SW 1271 (cell line): ENCODE data around the gene BCR.
A peak's percentile ranks its signal among the peaks of the same experiment; 100 is the strongest.

ENCODE experiments used
- DNase-seq, 2 experiments: peaks; one replicate each; lab custom pipeline; 2025; lab: John Stamatoyannopoulos, UW

Gene BCR

DNA sequence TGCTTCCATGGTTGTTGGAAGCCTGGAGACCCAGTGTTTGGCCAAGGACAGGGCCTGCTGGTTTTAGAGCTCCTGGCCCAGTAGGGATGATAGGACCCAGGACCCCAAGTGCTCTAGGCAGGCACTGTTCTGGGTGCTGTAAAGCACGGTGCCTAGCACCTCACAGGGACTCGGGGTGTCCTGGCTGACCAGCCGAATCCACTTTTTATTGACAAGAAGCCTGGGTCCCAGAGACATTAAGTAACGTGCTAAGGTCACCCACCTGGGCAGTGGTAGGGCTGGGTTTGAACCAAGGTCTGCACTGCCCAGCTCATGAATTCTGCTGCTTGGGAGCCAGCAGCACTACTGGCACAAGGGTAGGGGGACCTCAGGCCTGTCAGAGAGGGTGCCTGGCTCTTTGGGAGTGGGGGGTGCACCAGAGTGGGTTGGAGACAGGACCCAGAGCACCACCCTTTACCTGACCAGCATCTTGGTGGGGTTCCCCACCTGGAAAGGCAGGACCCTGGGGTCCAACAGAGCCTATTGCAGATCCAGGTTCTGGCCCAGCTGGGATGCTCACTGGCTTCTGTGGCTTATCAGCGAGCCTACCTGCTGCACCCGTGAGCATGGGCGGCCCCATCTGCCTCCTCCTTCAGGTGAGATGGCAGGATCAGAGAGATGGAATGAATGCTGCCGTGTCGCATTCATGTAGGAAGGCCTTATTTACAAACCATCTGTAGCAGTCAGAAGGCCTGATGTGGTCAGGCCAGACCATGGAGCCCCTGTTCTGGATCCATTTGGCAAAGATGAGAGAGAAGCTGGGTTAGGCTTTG, 52.0 kb downstream of the BCR start:
- DNase-seq = no peak

DNA sequence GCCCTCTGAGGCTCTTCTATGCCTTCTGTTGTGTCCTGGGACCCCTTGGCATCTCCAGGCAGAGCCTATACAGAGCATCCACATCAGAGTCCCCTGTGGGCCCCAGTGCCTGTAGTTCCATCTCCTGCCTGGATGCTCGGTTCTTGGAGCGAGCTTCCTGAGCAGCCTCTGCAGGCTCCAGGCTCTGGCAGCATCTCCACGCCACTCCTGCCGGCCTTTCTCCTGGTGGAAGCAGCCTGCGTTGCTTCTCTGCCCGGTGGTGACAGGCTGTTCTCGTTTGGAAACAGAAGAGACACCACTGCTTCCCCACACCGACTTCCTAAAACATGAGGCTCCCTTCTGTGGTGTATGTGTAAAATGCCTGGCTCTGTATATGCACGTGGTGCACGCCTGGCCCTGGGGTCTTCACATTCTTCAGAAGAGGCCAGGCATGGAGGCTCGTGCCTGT, 52.8 kb downstream of the BCR start:
- no peak for DNase-seq

DNA sequence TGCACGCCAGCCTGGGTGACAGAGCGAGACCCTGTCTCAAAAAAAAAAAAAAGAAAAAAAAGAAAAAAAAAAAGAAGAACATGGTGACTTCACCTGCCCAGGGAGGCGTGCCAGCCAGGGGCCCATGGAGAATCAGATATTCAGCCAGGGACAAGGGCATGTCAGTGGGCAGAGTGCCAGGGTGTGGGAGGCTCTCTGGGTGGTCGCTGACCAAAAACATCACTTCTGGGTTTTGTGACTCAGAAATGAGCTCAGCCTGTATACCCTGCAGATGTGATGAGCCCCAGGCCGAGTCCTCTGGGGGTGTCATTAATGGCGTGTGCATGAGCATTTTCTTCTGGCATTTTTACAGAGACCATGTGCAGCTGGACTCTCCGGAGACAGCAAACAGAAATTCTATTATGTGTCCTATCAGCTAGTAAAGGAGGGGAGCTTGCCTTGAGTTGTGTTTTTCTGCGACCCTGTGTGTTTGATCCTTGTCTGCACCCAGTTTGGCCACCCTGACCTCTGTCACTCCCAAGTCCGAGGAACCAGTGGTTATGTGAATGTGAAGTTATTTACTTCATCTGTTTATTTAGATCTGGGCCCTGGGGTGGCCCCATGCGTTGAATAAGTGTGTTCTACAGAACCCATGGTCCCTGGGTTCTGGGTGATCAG, 53.6 kb downstream of the BCR start:
- no peak for DNase-seq

DNA sequence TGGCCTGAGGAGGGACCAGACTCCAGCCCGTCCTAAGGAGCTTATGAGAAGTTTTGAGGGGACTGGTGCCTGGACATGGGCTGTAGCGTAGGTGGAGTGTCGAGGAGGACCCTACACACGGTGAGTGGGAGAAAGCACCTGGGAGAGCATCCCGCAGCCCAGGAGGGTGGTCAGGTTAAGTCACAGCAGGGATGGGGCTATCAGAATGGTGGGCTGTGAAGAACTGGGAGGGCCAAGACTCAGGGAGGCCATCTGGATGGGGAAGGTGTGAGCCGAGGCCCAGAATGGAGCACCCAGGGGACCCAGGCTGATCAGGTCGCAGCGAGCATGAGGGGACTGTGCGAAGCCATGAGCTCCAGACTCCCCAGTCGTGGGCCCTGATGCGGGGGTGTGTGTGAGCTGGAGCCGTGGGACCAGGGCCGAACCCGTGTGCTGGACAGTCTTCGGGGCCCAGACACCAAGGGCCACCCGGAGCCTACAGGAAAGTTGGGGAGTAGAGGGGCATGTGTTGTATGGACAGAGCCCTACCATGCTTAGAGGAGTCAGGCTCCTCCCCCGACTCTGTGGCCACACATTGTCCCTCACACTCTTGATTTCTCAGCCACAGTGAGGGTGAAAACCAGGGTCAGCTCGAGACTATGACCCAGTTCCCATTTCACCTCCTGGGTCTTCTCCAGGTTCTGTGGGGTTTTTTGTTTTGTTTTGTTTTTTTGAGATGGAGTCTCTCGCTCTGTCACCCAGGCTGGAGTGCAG, 54.3 kb downstream of the BCR start:
- no peak for DNase-seq

DNA sequence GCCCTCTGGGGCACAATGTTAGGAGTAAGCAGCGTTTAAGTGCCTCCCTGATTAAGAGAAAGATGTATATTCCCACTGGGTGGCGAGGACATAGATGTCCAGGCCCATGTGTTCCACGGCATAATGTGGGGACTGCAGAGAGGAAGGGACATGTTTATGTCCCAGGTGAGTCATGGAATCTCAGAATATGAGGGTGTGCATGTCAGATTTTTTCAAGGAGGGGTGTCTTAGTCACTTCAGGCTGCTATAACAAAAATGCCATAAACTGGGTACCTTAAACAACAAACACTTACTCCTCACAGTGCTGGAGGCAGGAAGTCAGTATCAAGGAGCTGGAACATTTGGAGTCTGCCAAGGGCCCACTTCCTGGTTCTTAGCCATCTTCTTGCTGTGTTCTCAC, 55.1 kb downstream of the BCR start:
- no peak for DNase-seq

DNA sequence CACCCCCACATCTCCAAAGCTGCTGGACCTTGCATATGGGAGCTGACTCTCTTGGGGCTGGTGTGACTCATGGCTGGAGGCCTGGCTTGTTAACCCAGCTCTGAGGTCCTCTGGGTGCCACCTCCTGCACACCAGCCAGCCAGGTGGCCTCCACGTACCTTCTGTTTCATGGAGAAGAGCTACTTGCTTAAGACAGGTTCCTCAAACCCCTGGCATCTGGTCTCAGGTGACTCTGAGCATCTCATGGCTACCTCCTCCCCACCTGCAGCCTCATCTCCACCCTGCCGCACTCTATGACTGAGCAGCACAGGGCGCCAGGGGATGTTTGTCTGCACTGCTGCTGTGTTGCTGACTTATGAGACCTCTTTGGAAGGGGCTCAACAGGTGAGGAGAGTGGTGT, 55.7 kb downstream of the BCR start:
- DNase-seq = no peak

DNA sequence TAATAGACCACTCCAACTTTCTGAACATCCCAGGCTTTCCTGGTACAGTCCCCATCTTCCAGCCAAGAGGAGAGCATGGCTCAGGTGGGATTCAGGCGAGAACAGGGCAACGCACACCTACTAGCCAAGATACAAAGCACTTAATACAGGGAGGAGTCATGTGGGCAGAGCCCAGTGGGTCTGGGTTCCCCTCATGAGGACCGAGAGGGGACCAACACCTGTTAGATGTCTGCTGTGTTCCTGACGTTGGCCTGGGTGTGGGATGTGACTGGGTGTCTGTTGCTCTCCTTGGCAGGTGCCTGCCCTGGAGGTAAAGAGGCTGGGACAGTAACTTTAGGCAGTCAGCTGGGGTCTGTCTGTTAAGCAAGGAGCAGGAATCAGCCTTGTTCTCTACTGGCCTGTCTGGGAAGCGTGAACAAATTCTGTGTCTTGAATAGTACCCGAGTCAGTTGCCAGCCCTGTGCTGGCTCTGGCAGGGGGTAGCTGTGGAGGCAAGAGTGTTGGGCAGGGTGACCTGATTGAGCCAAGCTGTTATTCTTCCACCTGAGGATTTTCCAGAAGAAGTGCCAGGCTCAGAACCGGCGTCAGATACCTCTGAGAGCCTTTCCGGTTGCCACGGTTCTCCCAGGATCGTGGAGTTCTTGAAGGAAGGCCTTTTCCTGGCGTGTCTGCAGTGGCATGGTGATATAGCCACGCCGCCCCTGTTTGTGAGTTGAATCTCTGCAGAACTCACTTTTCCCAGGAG, 56.3 kb downstream of the BCR start:
- no peak for DNase-seq

DNA sequence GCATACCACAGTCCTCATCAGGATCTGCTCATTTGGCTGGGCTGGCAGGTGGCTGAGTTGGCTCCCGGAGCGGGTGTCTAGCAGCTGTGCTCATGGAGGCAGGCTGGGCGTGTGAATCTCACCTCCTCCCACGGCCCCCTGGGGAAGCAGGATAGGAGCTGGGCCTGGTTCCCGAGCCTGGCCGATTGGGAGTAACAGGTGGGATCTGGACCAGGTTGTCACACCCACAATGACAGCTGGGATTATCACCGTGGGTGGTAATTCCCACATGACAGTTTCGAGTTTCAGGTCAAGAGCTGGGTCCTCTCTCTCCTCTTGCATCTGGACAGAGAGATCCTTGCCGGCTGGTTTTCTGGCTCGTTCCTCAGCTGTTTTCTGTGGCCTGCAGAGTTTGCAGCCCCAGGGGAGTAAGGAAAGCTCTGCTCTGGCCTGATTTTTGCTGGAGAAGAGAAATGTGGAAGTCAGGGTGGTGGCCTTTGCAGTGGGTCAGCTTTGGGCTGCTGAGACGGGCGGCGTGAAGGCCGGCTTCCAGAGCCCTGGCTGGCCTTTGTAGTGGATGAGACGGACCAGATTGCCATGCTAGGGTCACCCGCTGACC, 57.0 kb downstream of the BCR start:
- DNase-seq = no peak

DNA sequence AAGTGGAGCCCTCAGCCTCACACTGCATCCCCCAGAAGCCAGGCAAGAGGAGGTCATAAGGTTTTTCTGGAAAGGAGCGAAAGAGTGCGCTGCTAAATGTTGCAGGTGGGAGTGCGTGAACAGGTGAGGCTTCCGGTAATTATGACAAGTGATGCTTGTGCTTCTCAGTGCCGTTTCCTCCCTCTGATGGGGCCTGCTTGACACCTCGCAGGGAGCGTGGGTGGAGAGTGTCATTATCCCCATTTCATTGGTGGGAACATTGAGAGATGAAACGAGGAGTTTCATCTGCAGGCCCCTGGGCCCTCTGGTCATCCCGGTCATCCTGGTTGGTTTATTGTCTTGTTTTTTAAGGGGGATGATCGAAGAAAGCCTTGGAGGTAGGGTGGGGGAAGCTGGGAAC, 57.5 kb downstream of the BCR start:
- DNase-seq = no peak

DNA sequence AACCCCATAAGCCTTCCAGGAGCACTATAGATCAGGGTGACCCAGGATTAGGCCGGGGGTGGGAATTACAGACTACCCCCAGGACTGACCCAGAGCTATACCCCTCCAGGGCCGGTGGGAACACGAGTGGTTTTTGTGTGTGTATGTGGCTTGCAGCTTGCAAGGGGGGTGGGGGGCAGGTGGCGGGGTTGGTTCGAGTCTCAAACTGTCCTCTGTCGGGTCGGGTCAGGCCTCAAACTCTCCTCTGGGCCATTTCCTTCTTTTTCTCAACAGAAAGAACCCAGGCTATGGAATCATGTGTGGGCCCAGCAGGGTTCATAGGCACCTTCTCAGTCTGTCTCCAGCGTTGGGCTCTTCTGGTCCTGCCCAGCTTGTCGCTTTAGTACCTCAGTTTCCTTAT, 58.4 kb downstream of the BCR start:
- DNase-seq = no peak

DNA sequence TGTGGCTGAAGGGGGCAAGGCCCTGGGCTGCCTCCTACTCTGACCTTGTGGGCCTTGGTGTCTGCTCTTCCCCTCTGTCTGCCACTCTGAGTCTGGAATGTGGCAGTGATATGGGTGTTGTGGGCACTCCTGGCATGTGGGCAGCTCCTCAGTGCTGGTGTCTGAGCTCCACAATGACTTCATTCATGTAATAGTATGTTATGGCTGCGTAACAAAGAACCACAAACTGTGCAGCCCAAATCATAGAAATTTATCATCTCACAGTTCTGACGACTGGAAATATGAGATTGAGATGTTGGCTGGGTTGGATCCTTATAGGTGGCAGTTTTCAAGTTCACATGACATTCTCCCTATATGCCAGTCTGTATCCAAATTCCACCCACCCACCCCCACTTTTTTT, 59.1 kb downstream of the BCR start:
- DNase-seq = no peak

DNA sequence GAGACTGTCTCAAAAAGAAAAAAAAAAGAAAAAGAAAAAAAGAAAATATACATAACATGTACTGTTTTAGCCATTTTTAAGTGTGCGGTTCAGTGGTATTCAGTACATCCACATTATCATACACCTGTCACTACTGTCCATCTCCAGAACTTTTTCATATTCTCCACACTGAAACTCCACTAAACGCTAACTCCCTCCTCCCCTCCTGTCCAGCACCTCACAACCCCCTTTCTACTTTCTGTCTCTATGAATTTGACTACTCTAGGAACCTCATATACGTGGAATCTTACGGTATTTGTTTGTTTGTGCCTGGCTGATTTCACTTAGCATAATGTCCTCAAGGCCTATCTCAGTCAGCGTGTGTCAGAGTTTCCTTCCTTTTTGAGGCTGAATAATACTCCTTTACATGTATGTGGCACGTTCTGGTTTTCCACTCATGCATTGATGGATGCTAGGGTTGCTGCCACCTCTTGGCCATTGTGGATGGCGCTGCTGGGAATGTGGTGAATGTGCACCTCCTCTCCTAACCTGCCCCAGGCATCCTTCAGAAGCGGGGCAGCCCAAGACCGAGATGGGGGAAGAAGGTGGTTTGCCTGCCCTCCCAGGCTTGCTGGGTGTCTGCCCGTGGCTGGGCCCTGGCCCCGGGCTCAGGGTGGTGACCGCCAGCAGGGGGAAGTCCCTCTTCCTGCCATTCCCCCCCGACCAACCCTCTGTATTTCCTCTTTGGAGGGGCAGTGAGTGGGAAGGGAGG, 60.5 kb downstream of the BCR start:
- DNase-seq = peak in 1 of 2 experiments; percentile 8

DNA sequence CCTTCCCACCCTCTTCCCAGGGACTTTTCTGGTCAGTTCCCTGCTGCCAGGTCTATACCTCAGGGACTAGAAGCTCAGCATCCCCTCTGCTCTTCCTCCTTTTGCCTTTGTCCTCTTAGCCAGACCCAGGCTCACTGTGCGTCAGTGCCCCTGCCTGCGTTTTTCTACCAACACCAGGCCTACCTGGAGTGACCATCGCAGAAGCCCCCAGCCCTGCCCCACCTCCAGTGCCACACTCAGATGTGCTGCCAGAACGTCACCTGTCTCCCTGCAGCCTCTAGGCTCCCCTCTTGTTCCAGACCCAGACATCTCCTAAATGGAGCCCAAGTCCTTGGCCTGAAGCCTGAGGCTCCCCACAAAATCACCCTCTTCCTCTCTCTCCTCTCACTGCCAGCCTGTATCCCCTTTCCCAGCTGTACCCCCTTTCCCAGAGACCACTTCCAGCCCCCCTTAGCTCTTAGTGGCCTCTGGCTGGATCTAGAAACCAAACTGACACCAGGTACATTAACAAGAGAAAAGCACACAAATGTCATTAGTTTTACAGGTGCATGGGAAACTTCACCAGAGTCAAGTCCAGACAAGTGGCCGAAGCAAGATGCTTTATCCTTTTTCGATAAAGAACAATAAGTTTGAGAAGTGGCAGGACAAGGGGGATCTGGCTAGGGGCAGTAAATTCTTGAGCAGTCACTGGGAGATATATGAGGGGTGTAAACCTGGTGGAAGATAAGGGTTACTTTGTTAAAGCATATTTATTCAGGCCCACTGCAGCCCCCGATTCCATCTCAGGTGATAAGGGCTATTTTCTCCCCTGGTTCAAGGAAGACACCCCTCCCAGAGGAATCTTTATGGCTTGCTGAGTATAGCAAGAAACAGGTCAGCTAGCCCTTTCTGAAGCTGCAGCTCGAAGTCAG, 61.5 kb downstream of the BCR start:
- no peak for DNase-seq

DNA sequence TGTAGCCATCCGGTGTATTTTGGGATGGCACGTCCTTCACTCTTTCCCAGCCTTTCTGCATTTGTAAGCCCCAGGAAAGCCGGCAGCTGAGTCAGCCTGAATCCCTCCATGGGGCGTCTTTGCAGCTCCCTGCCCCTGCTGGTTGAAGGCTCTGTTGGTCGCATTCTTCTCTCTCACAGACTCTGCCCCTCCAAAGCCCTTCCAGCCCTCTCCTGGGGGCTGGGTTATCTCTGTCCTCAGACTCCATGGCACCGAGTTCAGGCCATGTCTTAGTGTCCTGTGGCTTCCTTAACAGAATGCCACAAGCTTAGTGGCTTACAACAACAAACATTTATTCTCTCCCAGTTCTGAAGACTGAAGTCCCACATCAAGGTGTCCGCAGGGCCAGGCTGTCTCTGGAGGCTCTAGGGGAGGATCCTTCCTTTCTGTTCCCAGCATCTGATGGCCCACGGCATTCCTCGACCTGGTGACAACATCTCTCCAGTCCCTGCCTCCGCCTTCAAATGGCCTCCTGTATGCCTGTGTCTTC, 62.2 kb downstream of the BCR start:
- DNase-seq = no peak

DNA sequence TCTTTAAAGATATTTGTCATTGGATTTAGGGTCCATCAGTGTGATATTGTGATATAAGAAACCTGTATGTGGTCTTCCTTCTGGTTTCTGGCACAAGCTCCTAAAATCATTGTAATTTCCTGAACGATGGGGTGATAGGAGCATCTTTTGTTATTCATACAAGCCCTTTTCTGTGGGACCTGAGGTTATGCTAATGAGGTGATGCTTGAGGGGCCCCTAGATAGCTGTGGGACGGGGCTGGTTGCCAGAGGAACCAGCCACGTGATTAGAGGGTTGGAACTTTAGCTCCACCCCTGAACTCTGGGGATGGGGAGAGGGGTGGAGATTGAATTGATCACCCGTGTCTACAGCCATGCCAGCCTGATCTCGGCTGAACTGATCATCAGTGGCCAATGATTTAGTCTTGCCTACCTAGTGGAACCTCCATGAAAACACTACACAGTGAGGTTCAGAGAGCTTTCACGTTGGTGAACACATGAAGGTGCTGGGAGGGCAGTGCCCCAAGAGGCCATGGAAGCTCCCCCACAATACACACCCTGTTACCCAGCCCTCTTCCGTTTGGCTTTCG, 62.8 kb downstream of the BCR start:
- DNase-seq = no peak

DNA sequence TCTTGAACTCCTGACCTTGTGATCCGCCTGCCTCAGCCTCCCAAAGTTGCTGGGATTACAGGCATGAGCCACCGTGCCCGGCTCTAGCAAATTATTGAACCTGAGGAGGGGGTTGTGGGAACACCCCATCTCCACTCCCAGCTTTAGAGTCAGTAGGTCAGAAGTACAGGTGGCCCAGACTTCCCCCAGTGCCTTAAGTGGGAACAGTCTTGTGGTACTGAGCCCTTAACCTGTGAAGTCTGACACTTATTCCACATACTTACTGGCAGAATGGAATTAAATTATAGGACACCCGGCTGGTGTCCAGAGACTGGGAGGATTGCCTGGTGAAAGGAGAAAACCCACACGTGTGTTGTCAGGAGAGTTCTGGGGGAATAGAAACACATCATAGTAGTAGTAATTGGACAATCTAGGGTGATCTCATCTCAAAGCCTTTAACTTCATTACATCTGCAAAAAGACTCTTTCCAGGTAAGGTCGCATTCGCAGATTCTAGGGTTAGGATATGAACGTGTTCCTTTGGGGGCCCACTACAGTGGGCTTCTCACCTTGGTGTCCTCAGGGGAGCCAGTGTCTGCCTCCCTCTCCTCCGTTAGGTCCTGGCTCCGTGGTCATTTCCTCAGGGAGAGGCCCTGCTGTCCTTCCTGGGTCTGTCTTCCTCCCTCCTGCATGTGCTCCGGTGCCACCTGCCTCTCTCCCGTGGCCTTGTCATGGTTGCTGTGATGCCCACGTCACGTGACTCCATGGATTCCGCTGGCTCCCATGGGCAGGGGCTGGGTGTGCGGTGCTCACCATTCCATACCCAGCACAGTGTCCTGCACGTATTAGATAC, 63.8 kb downstream of the BCR start:
- no peak for DNase-seq

DNA sequence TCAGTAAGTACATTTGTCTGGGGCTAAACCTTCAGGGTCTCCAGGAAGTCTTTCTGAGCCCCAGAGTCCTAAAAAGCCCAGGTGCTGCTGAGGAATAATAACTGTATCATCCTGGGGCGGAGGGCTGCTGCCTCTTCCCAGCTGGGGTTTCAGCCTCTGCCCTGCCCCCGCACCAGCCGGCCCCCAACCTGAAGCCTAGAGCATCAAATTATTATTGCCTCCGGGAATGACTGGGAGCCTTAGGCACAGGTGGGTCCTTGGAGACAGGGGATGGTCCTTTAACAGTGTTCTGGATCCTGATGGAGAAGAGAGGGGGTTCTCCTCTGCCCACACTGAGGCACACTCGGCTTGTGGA, 64.4 kb downstream of the BCR start:
- no peak for DNase-seq

DNA sequence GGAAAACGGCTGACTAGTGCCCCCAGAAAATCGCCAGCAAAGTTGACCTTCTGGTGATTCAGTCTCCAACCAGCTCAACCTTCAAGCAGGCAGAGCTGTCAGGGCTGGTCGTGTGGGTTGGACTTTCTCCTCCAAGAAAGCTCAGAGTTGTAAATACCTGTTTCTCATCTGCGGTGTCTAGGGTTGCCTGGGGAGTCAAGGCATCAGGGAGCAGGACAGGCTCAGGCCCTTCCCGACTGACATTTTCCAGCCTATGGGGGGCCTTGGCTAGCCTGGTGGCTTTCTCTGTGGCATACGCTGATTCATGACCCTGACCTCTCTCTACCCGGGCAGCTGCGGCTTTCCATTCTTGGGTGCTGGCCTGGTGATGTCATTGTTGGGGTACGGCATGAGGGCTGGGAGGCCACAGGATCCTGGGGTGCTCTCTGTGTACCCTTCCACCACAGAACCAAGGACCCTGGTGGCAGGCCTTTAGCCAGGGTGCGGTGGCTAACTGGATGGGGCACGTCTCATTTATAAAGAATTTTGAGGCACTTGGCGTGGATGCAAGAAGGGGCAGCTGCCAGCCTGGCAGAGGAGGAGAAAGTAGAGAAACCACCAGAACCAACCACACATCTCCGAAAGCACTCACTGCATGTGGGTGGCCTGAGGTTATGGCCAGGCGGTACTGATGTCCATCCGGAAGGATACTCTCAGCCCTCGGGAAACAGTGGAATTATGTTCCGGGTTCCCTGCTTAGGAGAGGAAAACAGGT, 64.9 kb downstream of the BCR start:
- DNase-seq = no peak
